Measurements from ENCODE around the gene DPP6.

DNA sequence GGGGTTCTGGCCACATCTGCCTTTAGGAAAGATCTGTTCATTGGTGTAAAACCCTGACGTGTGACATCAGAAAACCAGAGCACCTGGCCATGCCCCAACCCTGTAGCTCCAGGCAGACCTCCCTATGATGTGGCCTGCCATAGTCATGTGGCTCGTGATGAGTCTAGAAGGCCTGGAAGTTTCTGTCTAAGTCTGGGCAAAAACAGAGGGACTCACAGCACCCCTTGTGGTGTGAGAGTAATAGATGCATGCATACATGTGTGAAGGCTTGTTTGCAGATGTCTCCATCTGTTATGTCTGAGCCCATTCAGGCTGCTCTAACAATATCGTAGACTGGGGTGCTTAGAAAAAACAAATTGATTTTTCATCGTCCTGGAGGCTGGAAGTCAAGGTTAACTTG lies 641.5 kb downstream of the DPP6 start:
- TF ChIP-seq POLR2A (IDR thresholded peaks at IDR 0.05; ENCODE audit: low read length) (no peak), RFX5 (IDR thresholded peaks at IDR 0.05) (no peak), BHLHE40 (IDR thresholded peaks at IDR 0.05; ENCODE audit: low read depth, low read length) (no peak), JUNB (IDR thresholded peaks at IDR 0.05) (no peak)
- TF ChIP-seq, protein P1, sequence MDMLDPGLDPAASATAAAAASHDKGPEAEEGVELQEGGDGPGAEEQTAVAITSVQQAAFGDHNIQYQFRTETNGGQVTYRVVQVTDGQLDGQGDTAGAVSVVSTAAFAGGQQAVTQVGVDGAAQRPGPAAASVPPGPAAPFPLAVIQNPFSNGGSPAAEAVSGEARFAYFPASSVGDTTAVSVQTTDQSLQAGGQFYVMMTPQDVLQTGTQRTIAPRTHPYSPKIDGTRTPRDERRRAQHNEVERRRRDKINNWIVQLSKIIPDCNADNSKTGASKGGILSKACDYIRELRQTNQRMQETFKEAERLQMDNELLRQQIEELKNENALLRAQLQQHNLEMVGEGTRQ (IDR thresholded peaks at IDR 0.05): no peak
- TF ChIP-seq, protein P2, sequence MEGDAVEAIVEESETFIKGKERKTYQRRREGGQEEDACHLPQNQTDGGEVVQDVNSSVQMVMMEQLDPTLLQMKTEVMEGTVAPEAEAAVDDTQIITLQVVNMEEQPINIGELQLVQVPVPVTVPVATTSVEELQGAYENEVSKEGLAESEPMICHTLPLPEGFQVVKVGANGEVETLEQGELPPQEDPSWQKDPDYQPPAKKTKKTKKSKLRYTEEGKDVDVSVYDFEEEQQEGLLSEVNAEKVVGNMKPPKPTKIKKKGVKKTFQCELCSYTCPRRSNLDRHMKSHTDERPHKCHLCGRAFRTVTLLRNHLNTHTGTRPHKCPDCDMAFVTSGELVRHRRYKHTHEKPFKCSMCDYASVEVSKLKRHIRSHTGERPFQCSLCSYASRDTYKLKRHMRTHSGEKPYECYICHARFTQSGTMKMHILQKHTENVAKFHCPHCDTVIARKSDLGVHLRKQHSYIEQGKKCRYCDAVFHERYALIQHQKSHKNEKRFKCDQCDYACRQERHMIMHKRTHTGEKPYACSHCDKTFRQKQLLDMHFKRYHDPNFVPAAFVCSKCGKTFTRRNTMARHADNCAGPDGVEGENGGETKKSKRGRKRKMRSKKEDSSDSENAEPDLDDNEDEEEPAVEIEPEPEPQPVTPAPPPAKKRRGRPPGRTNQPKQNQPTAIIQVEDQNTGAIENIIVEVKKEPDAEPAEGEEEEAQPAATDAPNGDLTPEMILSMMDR (IDR thresholded peaks at IDR 0.05): no peak
- TF ChIP-seq, protein P3, sequence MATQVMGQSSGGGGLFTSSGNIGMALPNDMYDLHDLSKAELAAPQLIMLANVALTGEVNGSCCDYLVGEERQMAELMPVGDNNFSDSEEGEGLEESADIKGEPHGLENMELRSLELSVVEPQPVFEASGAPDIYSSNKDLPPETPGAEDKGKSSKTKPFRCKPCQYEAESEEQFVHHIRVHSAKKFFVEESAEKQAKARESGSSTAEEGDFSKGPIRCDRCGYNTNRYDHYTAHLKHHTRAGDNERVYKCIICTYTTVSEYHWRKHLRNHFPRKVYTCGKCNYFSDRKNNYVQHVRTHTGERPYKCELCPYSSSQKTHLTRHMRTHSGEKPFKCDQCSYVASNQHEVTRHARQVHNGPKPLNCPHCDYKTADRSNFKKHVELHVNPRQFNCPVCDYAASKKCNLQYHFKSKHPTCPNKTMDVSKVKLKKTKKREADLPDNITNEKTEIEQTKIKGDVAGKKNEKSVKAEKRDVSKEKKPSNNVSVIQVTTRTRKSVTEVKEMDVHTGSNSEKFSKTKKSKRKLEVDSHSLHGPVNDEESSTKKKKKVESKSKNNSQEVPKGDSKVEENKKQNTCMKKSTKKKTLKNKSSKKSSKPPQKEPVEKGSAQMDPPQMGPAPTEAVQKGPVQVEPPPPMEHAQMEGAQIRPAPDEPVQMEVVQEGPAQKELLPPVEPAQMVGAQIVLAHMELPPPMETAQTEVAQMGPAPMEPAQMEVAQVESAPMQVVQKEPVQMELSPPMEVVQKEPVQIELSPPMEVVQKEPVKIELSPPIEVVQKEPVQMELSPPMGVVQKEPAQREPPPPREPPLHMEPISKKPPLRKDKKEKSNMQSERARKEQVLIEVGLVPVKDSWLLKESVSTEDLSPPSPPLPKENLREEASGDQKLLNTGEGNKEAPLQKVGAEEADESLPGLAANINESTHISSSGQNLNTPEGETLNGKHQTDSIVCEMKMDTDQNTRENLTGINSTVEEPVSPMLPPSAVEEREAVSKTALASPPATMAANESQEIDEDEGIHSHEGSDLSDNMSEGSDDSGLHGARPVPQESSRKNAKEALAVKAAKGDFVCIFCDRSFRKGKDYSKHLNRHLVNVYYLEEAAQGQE (IDR thresholded peaks at IDR 0.05): no peak
- TF ChIP-seq, protein P4, sequence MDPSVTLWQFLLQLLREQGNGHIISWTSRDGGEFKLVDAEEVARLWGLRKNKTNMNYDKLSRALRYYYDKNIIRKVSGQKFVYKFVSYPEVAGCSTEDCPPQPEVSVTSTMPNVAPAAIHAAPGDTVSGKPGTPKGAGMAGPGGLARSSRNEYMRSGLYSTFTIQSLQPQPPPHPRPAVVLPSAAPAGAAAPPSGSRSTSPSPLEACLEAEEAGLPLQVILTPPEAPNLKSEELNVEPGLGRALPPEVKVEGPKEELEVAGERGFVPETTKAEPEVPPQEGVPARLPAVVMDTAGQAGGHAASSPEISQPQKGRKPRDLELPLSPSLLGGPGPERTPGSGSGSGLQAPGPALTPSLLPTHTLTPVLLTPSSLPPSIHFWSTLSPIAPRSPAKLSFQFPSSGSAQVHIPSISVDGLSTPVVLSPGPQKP (IDR thresholded peaks at IDR 0.05; ENCODE audit: low read depth, low read length): no peak
